IPS-NIHi7 (cell line): ENCODE data around the gene TPPP3.
"Not testable (repeated sequence)": the region's sequence is repeated elsewhere in the genome, so short reads cannot be mapped to it uniquely, and the experiment has no call there.

Experiments
- DNase-seq: peaks from one replicate; pipeline ENCODE4 v3.0.0; 2012; ENCODE audit warnings: mixed read lengths; ENCODE audit errors: extremely low spot score

TPPP3 gene

GRCh38 chr16:67389911-67390815 lies 3.1 kb downstream of the TPPP3 start:
- no peak for DNase-seq

- no peak for DNase-seq
Observed at GRCh38 chr16:67388591-67388990, 4.7 kb downstream of the TPPP3 start.

GRCh38 chr16:67388191-67388590 lies 5.1 kb downstream of the TPPP3 start:
- no peak for DNase-seq

GRCh38 chr16:67387479-67388079 lies 5.7 kb downstream of the TPPP3 start:
- DNase-seq = no peak

DNA sequence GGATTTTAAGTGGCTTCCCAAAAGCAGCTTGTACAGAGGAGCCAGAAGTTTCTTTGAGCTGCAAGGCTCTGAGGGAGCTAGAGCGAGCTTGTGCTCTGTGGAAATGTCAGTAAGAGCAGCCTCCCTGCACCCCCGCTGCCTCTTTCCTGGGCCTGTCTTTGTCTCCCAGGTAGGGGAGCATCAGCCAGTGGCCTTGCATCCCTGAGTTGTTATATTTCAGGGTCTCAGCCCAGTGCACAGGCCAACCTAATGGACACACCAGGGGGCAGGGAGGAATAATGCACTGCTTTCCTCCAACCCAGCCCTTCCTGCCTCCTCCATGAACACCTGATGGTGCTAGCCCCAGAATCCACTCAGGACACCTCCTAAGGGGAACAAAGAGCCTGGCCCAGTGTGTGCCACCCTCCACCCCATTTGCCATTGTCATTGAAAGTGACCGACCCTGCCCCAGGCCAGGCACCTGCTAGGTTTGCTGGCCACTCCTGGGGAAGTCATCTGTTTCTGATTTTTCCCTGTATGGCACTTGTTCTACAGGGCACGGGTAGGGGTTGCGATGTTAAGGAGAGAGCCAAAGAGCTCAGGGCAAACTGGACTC lies 6.3 kb downstream of the TPPP3 start:
- no peak for DNase-seq

GRCh38 chr16:67384778-67385510 lies 8.4 kb downstream of the TPPP3 start:
- no peak for DNase-seq

DNA sequence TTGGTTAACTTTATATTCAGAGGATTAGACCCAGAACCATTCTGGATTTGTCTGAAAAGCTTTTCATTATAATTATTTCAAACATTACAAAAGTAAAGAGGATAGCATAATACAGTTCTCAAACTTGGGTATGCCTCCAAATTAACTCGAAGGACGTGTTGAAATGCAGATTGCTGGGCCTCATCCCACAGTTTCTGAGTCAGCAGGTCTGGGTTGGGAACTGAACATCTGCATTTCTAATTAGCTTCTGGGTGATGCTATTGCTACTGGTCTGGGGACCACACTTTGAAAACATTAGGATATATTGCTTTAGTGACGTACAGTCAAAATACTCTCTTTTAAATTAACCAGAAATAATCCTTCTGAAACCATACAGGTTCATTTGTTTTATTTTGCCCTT lies 10.0 kb downstream of the TPPP3 start:
- DNase-seq = no peak

GRCh38 chr16:67378642-67379041 lies 14.7 kb downstream of the TPPP3 start:
- DNase-seq = no peak

GRCh38 chr16:67376012-67376411 lies 17.3 kb downstream of the TPPP3 start:
- not testable (repeated sequence) for DNase-seq

- DNase-seq = no peak
Observed at GRCh38 chr16:67372664-67373063, 20.6 kb downstream of the TPPP3 start.

GRCh38 chr16:67370661-67371060 lies 22.6 kb downstream of the TPPP3 start:
- no peak for DNase-seq

DNA sequence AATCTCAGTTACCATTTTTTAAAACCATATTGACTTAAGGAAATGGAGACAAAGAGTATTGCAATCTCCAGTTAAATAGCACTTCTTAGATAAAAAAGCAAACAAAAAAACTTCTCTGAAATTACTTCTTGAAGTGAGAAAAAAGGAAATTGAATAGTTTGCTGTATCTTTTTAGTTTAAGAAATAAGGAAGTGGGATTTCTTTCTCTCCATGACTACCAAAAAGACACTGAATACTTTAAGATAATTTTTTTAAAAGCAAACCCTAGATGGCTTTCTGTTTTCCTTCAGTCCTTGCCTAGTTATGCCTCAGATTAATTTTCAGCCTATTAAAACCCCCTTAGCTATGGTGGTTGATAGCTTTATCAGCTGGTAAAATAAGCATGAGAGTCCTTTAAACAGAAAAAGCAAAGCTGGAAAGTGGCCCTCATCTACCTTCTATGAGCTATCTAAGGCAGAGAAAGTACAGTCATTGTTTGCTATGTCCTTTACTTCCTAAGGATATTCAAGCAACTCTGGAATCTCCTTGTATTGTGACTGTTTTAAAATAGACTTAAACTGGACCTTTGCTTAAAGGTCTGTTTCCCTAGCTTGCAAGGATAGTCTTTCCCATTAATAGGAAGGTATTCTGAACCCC lies 28.6 kb downstream of the TPPP3 start:
- no peak for DNase-seq

- no peak for DNase-seq
Observed at GRCh38 chr16:67361038-67361437, 32.3 kb downstream of the TPPP3 start.

GRCh38 chr16:67359540-67360269 lies 33.6 kb downstream of the TPPP3 start:
- DNase-seq = not testable (repeated sequence)

DNA sequence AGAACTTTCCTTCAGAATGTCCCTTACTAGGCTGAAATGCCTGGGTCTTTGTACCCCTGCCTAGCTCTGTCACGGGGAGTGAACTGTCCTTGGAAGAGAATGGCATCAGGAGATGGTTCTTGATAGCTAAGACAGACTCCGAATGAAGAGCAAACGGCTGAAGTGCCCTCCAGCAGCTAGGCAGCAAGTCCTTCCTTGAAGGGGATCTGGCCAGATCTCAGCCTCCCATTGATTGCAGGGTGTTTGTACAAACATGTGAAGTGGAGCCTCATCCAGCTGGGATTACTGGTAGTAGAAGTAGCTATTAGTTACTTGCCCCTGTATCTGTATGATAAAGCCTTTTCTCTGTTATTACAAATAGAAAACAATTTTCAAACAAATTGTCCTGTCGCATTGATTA lies 35.7 kb downstream of the TPPP3 start:
- DNase-seq = no peak

- DNase-seq = no peak
Observed at GRCh38 chr16:67356396-67356795, 36.9 kb downstream of the TPPP3 start.

- not testable (repeated sequence) for DNase-seq
Observed at GRCh38 chr16:67352463-67352862, 40.8 kb downstream of the TPPP3 start.

DNA sequence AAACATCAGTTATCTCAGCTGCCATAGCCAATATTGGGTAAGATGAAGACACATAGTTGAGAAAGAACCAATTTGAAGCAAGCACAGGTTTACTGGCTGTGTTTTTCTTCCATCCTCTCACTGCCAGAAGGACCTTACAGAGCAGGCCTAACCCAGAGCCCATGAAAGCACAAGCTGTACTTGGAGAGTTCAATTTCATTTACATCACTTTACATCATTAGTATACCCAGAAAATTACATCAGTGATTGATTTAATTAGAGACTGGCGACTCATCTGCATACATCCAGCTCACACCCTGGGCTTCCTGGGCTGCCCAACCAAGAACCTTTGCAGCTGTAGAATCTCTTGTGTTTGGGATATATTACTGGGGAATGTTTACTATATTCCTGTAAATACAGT lies 43.0 kb downstream of the TPPP3 start:
- no peak for DNase-seq

GRCh38 chr16:67349172-67349571 lies 44.1 kb downstream of the TPPP3 start:
- DNase-seq = no peak

DNA sequence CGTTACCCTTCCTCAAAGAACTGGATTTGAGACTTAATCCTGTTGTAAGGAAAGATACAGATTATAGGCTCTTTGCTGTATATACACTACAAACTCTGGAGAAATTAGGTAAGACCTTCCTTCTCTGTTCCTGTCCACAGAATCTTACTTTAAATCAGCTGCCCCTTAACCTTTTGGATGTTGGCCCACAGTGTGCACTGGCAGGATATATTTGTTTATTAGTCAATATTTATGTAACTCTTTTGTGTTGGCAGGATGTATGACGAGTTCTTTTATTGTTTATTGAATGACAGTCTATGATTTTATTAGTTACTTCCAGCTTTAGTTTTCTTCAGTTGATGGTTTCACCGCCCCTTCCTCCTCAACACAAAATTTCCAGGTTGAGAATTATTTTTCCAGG lies 47.0 kb downstream of the TPPP3 start:
- DNase-seq = no peak

GRCh38 chr16:67345401-67345800 lies 47.9 kb downstream of the TPPP3 start:
- no peak for DNase-seq
